Stimulated activated CD4-positive, alpha-beta T cell treated with anti-CD3 and anti-CD28 coated beads, Interleukin-1b, Interleukin-23, amount 100 ng/mL, for 1 hour (primary cell): ENCODE measurements around the gene CRYAA.

Source experiments
- DNase-seq, 2 donors: peaks; one replicate each; pipeline ENCODE4 v3.0.0-alpha.2; 2020; ENCODE audit warnings: low read depth in 2 of 2

CRYAA gene

DNA sequence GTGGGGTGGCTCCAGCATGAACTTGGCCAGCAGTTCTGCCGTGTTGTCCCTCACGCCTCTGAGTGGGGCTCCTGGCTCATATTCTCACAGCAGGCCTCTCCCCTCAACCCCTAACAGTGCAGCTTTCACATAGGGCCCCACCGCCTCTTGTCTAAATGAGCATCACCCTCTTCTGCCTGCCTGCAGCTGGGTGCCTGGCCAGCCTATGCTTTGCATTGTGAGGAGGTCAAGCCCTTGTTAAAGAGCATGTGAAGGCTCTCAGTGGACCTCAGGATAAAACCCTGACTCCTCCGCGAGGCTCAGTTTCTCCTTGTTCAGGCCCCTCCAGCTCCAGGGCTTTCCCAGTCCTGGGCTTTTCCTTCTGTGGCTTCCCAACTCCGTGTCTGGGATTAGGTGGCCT lies 34.8 kb downstream of the CRYAA start:
- no peak for DNase-seq

DNA sequence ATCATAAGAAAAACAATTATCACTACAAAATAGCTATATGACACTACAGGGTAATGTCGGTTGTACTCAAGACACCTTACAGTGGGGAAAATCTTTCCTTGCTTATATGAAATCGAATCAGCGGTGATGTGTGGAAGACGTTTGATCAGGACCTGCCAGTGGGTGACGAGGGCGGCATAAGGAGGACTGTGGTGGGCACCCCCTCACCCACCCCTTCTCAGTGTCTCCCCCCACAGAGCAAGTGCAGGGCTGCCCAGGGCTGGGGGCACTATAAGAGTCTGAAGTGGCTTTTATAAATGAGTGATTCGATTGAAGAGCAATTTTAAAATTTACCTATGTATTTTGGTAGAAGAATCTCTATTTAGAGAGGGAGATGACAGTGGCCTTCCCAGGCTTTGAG lies 35.8 kb downstream of the CRYAA start:
- no peak for DNase-seq

GRCh38 chr21:43206231-43207042 lies 37.6 kb downstream of the CRYAA start:
- no peak for DNase-seq

DNA sequence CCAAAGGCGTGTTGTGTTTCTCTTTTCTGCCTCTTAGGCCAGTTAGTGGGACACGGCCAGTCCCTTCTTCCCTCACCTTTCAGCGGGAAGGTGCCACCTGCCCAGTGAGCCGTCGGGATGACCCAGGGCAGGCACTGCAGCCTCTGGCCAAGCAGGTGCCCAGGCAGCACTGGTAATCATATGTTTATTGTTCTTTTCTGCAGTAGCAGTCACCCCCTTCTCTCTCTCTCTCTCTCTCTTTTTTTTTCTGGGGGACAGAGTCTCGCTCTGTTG lies 38.2 kb downstream of the CRYAA start:
- no peak for DNase-seq

DNA sequence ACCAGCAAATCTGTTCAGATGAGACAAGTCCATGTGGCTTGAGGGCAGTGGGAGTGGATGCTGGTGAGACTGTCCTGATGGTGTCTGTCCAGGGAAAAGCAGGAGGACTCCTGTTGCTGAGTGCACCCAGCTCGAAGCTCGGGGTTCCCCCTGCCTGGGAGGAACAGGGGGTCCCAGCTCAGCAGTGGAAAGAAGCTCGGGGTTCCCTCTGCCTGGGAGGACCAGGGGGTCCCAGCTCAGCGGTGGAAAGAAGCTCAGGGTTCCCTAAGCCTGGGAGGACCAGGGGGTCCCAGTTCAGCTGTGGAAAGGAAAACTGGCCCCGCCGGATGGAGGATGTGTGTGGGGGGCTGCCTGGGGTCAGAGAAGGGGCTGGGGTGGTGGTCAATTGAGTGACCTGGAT lies 39.1 kb downstream of the CRYAA start:
- no peak for DNase-seq

DNA sequence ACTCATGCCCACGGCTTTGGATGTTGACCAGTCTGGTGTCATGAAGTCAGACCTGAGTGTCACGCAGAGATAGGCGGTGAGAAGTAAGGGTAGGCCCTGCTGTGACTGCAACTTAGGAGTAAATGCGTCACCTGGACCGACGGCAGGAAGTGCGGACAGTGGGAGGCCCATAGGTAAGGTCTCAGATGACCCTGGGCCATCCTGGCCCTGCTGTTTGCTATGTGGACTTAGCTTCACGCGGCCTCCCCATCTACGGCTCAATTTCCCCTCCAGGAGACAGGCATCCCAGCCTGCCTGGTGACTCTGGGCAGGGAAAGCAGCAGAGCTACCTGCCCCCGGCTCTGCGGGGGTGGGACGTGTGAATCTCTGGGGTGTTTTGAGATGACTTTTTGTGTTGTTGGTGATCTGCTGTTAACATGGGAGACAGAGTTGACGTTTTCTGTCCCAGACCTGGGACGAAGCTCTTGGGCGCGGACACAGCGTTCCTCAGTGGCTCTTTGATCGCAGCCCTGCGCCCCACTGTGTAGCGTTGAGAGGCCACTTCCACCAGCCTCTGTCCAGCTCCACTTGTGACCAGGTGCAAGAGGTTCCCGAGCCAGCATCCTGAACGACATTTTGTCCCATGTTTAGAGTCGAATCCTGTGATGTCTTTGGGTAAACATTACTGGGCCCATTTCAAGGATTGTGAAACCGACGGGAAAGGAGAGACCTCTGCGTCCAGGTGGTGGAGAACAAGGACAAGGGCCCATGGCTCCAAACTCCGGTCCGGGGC lies 39.9 kb downstream of the CRYAA start:
- no peak for DNase-seq

GRCh38 chr21:43209575-43210453 lies 41.0 kb downstream of the CRYAA start:
- DNase-seq = no peak

- DNase-seq = no peak
These were observed 41.8 kb downstream of the CRYAA start for GRCh38 chr21:43210454-43211071.

DNA sequence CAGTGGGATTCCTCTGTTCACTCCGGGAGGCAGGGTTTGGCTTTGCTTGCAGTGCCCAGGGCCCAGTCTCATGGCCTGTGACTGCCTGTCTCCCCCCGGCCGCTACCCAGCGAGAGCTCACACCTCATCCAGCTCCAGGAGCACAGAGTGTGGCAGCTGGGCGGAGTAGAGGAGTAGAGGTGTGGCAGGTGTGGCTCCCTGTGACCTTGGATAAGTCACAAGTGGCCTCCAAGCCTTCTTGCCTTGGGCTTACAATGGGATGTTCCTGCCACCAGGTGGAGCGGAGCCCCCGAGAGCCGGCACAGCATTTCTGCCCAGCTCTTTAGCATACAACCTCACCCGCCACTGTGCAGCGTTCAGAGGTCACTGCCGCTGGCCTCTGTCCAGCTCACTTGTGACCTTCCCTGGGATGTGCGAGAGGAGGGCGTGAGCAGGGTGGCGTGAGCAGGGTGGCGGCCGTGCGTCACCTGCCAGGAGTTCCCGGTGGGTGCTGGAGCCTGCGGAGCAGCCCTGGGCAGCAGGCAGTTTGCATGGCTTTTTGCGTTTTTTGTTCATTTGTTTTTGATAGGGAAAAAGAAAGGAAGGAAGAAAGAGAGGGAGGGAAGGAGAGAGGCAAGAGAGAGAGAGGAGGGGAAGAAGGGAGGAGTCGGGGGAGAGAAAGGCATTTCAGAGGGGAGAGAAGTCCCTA lies 42.4 kb downstream of the CRYAA start:
- no peak for DNase-seq

GRCh38 chr21:43211760-43212115 lies 42.9 kb downstream of the CRYAA start:
- no peak for DNase-seq
